B cell (primary cell): ENCODE measurements around the gene GPX8. TPM values are rescaled to one million over a fixed set of nuclear protein-coding genes. Genes with fewer than 3 reads are reported as not detected.

ENCODE experiments used
- ATAC-seq: fragments of 200-7000 bp; cut with Tn5 transposase; one replicate; pipeline ENCODE4 v1.10.0; 2021; ENCODE audit warnings: low read depth, mild to moderate bottlenecking, moderate number of reproducible peaks, moderate library complexity
- CTCF ChIA-PET: fragments of 350-600 bp; sonication (Branson Sonifier 250); formaldehyde crosslinking; loops from one replicate; lab custom pipeline; 2021; ENCODE audit warnings: antibody characterized with exemption, inconsistent platforms; lab: Charles Lee
- POLR2A ChIA-PET: fragments of 350-600 bp; sonication (Branson Sonifier 250); formaldehyde crosslinking; loops from one replicate; lab custom pipeline; 2021; ENCODE audit warnings: antibody characterized with exemption; lab: Charles Lee
- DNase-seq: peaks from one replicate; pipeline ENCODE4 v3.0.0; 2013
- H2AFZ ChIP-seq: 2 replicates; pipeline ENCODE4 v1.6.1; 2012; ENCODE audit warnings: mild to moderate bottlenecking, low read depth, low read length; ENCODE audit not compliant: insufficient read depth, poor library complexity, severe bottlenecking
- H3K27ac ChIP-seq, 2 donors: 1 replicate in 1 of 2; 2 replicates in 1 of 2; pipeline ENCODE4 v1.5.1; 2012 to 2013; ENCODE audit warnings: low read length in 2 of 2, mild to moderate bottlenecking in 2 of 2, moderate library complexity in 1 of 2
- H3K27me3 ChIP-seq, 4 experiments: fragments of 200-600 bp in 1 of 4; sonication (generic) in 1 of 4; replicated peaks in 1 of 4; 1 replicate in 2 of 4; 2 replicates in 2 of 4; pipeline versions ENCODE4 v1.6.1 to v1.7.0; 2013 to 2016; ENCODE audit warnings: low read length in 3 of 4, mild to moderate bottlenecking in 2 of 4, mixed read lengths in 1 of 4, moderate library complexity in 1 of 4; ENCODE audit not compliant: insufficient read depth in 4 of 4, control insufficient read depth in 3 of 4; ENCODE audit errors: control extremely low read depth in 1 of 4
- H3K36me3 ChIP-seq, 2 experiments: replicated peaks in 1 of 2; 1 replicate in 1 of 2; 2 replicates in 1 of 2; pipeline versions ENCODE4 v1.6.1 to v1.7.1; 2013; ENCODE audit warnings: low read length in 1 of 2; ENCODE audit not compliant: insufficient read depth in 2 of 2, control insufficient read depth in 1 of 2; ENCODE audit errors: control extremely low read depth in 1 of 2, extremely low read depth in 1 of 2
- H3K4me1 ChIP-seq, 2 donors: fragments of 200-600 bp in 1 of 2; sonication (generic) in 1 of 2; 1 replicate in 1 of 2; 2 replicates in 1 of 2; pipeline versions ENCODE4 v1.5.1 to v1.6.1; 2013 to 2017; ENCODE audit warnings: low read length in 2 of 2; ENCODE audit not compliant: control insufficient read depth in 2 of 2, insufficient read depth in 2 of 2
- H3K4me2 ChIP-seq: replicated peaks from 2 replicates; pipeline ENCODE3; 2012; ENCODE audit warnings: mild to moderate bottlenecking, low read depth, low read length; ENCODE audit not compliant: poor library complexity, severe bottlenecking
- H3K4me3 ChIP-seq, 5 experiments: fragments of 200-600 bp in 1 of 5; sonication (generic) in 1 of 5; 1 replicate in 3 of 5; 2 replicates in 2 of 5; pipeline versions ENCODE4 v1.5.1 to v1.7.0; 2011 to 2016; ENCODE audit warnings: low read length in 4 of 5, mild to moderate bottlenecking in 4 of 5, low read depth in 2 of 5, control low read depth in 1 of 5, moderate library complexity in 1 of 5; ENCODE audit not compliant: insufficient read depth in 1 of 5; ENCODE audit errors: control extremely low read depth in 1 of 5, extremely low read depth in 1 of 5
- H3K79me2 ChIP-seq: fragments of 200-600 bp; sonication (generic); one replicate; pipeline ENCODE4 v1.6.0; 2016; ENCODE audit warnings: low read length; ENCODE audit not compliant: control insufficient read depth, insufficient read depth
- H3K9ac ChIP-seq: fragments of 200-600 bp; sonication (generic); 2 replicates; pipeline ENCODE4 v1.6.1; 2017; ENCODE audit warnings: mild to moderate bottlenecking, low read length, moderate library complexity
- H3K9me3 ChIP-seq, 3 donors: one replicate each; pipeline versions ENCODE4 v1.6.1 to v1.7.1; 2013; ENCODE audit warnings: low read length in 2 of 3; ENCODE audit not compliant: control insufficient read depth in 2 of 3, insufficient read depth in 1 of 3; ENCODE audit errors: control extremely low read depth in 1 of 3
- H4K20me1 ChIP-seq: 2 replicates; pipeline ENCODE4 v1.6.0; 2012; ENCODE audit warnings: mild to moderate bottlenecking, low read length; ENCODE audit not compliant: insufficient read depth, control insufficient read depth, poor library complexity, severe bottlenecking
- H3K27ac Mint-ChIP-seq: one replicate; pipeline ENCODE4 v1.8.0; 2021; ENCODE audit warnings: mixed read lengths
- H3K27me3 Mint-ChIP-seq: one replicate; pipeline ENCODE4 v1.8.0; 2021; ENCODE audit warnings: mixed read lengths
- H3K4me1 Mint-ChIP-seq: one replicate; pipeline ENCODE4 v1.8.0; 2021; ENCODE audit warnings: mixed read lengths
- H3K4me3 Mint-ChIP-seq: one replicate; pipeline ENCODE4 v1.8.0; 2021; ENCODE audit warnings: mixed read lengths
- H3K9me3 Mint-ChIP-seq: one replicate; pipeline ENCODE4 v1.8.0; 2022; ENCODE audit warnings: mixed read lengths; ENCODE audit not compliant: insufficient read depth
- CTCF ChIP-seq: fragments of 200-600 bp; IDR thresholded peaks from one replicate; pipeline ENCODE4 v1.8.0; 2022; ENCODE audit warnings: antibody characterized with exemption, mild to moderate bottlenecking
- EZH2 ChIP-seq: IDR thresholded peaks from 2 replicates; pipeline ENCODE4 v1.6.1; 2012; ENCODE audit warnings: borderline replicate concordance, low read depth, mild to moderate bottlenecking, moderate library complexity, low read length; ENCODE audit not compliant: insufficient read depth, poor library complexity, severe bottlenecking
- WGBS: methylation state at CpG from one replicate; pipeline ENCODE4 v1.1.5; 2013; ENCODE audit warnings: missing lambda C conversion rate; ENCODE audit not compliant: insufficient coverage; 5-methylcytosine and 5-hydroxymethylcytosine counted together
- intact Hi-C: fragments of 100-400 bp; cut with micrococcal nuclease; formaldehyde crosslinking; loops from one replicate; pipeline ENCODE4 v1.10.0; 2022
- polyA plus RNA-seq: library from polyadenylated mRNA; depleted of rRNA; stranded (reverse); fragments of >200 nt; gene quantifications from 2 replicates; pipeline ENCODE4 v1.2.3, GENCODE V29; 2012
- total RNA-seq, 2 donors: library from RNA; stranded (reverse); fragments of 120-200 nt in 1 of 2; gene quantifications; 1 replicate in 1 of 2; 2 replicates in 1 of 2; pipeline versions ENCODE4 v1.2.3 to v1.2.4, GENCODE V29; 2013 to 2022

Gene GPX8
- total and polyA plus RNA-seq, 2 donors (not counting 1 experiment from before 2014, with no cell fraction given), result not detected

GRCh38 chr5:55146080-55146479 is 13.9 kb upstream of the GPX8 start:
- H3K9me3 Mint-ChIP-seq, result no peaks in the 10 kb centered on the region
- H3K27me3 Mint-ChIP-seq, result peaks cover 14% of the 10 kb centered on the region
- H3K36me3 ChIP-seq, result no peaks in the 10 kb centered on the region
- 84% methylated on average over 6 of the region's 8 CpGs for WGBS
- no peak for TF ChIP-seq EZH2
- no peak for TF ChIP-seq CTCF
- no peak overlapping the region for H3K4me3 ChIP-seq
- ATAC-seq (no peak), DNase-seq (no peak)
- no peaks in the 10 kb centered on the region for H4K20me1 ChIP-seq
- H3K27ac Mint-ChIP-seq, result no peak overlapping the region
- H3K9ac ChIP-seq, result no peak overlapping the region
- no peaks in the 10 kb centered on the region for H3K79me2 ChIP-seq
- H3K27me3 ChIP-seq, result no peaks in the 10 kb centered on the region
- H3K4me1 ChIP-seq, result peaks cover 4% of the 10 kb centered on the region in 2 donors
- POLR2A ChIA-PET, result no interaction called here
- H3K4me3 Mint-ChIP-seq, result no peak overlapping the region
- peaks cover 2% of the 10 kb centered on the region for H3K4me1 Mint-ChIP-seq
- no peak overlapping the region for H3K4me2 ChIP-seq
- intact Hi-C loops, result loop anchor here (1.0 to 10.0 kb wide), 2 partner anchors 240 to 831 kb away; partner anchors contain the start of gene ARL15
- no peak overlapping the region for H3K27ac ChIP-seq
- H2AFZ ChIP-seq, result no peak overlapping the region
- H3K9me3 ChIP-seq, result no peaks in the 10 kb centered on the region
- CTCF ChIA-PET, result interaction anchor here (1.1 to 2.8 kb wide), 4 partner anchors 13 to 899 kb away, joined by 3 to 12 read pairs (median 10); partner anchors contain the start of genes GPX8 and SNX18

GRCh38 chr5:55146543-55147151 is 13.3 kb upstream of the GPX8 start:
- ChIA-PET CTCF (interaction anchor here (0.6 to 2.8 kb wide), 5 partner anchors 12 to 900 kb away, joined by 3 to 12 read pairs (median 9); partner anchors contain the start of genes GPX8 and SNX18), POLR2A (no interaction called here)
- intact Hi-C loops, result loop anchor here (1.0 to 10.0 kb wide), 2 partner anchors 240 to 832 kb away; partner anchors contain the start of gene ARL15
- no peak overlapping the region for H3K4me3 ChIP-seq
- peak overlapping the region; percentile 18 for H3K4me2 ChIP-seq
- Mint-ChIP-seq H3K4me1 (peaks cover 2% of the 10 kb centered on the region), H3K27ac (no peak overlapping the region), H3K9me3 (no peaks in the 10 kb centered on the region), H3K4me3 (no peak overlapping the region), H3K27me3 (peaks cover 16% of the 10 kb centered on the region)
- 6% methylated on average over 2 of the region's 11 CpGs for WGBS
- H3K9ac ChIP-seq, result no peak overlapping the region
- ATAC-seq, result peak; percentile 82
- H3K27ac ChIP-seq, result no peak overlapping the region
- H3K79me2 ChIP-seq, result no peaks in the 10 kb centered on the region
- no peaks in the 10 kb centered on the region for H3K36me3 ChIP-seq
- H3K27me3 ChIP-seq, result peaks cover 0 to 2% (median 0%) of the 10 kb centered on the region in 4 experiments
- DNase-seq, result peak; percentile 74
- H4K20me1 ChIP-seq, result no peaks in the 10 kb centered on the region
- no peak overlapping the region for H2AFZ ChIP-seq
- peaks cover 4% of the 10 kb centered on the region in 2 donors for H3K4me1 ChIP-seq
- no peaks in the 10 kb centered on the region for H3K9me3 ChIP-seq
- TF ChIP-seq EZH2 (no peak), CTCF (peak; percentile 97)
